Nephron progenitor cell (in vitro differentiated cells): Measurements from ENCODE around the gene ZSWIM6.

Experiments used
- DNase-seq: peaks from one replicate; pipeline ENCODE4 v3.0.0; 2021
- H3K27ac Mint-ChIP-seq: 2 replicates; pipeline ENCODE4 v1.8.0; 2021; ENCODE audit warnings: mild to moderate bottlenecking, moderate library complexity, mixed read lengths
- H3K27me3 Mint-ChIP-seq: 2 replicates; pipeline ENCODE4 v1.8.0; 2021; ENCODE audit warnings: mild to moderate bottlenecking, low read depth, mixed read lengths; ENCODE audit not compliant: poor library complexity
- H3K36me3 Mint-ChIP-seq: 2 replicates; pipeline ENCODE4 v1.8.0; 2021; ENCODE audit warnings: low read depth, mixed read lengths
- H3K4me1 Mint-ChIP-seq: 2 replicates; pipeline ENCODE4 v1.8.0; 2021; ENCODE audit warnings: mixed read lengths
- H3K4me3 Mint-ChIP-seq: 2 replicates; pipeline ENCODE4 v1.8.0; 2021; ENCODE audit warnings: mild to moderate bottlenecking, moderate library complexity, mixed read lengths
- H3K9me3 Mint-ChIP-seq: 2 replicates; pipeline ENCODE4 v1.8.0; 2021; ENCODE audit warnings: mild to moderate bottlenecking, moderate library complexity, mixed read lengths
- TF ChIP-seq, protein P1 (sequence below): fragments of 200-600 bp; sonication (generic); IDR thresholded peaks from 2 replicates; pipeline ENCODE4 v1.5.0; 2021; ENCODE audit warnings: antibody characterized with exemption

Gene ZSWIM6

DNA sequence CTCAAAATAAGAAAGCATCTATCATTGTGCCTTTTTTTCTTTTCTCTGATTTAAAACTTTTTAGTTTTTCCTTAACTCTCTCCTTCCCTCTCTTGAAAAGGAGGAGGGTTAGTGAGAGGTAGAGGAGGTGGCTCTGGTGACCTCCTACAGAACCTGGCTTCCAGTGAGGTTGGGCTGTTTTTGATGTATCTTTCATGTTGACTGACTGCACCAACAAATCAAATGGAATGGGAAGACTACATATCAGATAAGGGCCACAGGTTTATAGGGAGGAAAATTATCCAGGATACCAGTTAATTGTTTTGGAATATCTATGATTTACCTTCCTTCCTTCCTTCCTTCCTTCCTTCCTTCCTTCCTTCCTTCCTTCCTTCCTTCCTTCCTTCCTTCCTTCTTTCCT lies 173.2 kb downstream of the ZSWIM6 start:
- H3K27ac Mint-ChIP-seq: peak overlapping the region; percentile 48
- H3K4me1 Mint-ChIP-seq: no peaks in the 10 kb centered on the region
- H3K27me3 Mint-ChIP-seq: no peaks in the 10 kb centered on the region
- TF ChIP-seq, protein P1, sequence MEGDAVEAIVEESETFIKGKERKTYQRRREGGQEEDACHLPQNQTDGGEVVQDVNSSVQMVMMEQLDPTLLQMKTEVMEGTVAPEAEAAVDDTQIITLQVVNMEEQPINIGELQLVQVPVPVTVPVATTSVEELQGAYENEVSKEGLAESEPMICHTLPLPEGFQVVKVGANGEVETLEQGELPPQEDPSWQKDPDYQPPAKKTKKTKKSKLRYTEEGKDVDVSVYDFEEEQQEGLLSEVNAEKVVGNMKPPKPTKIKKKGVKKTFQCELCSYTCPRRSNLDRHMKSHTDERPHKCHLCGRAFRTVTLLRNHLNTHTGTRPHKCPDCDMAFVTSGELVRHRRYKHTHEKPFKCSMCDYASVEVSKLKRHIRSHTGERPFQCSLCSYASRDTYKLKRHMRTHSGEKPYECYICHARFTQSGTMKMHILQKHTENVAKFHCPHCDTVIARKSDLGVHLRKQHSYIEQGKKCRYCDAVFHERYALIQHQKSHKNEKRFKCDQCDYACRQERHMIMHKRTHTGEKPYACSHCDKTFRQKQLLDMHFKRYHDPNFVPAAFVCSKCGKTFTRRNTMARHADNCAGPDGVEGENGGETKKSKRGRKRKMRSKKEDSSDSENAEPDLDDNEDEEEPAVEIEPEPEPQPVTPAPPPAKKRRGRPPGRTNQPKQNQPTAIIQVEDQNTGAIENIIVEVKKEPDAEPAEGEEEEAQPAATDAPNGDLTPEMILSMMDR: no peak
- no peak overlapping the region for H3K4me3 Mint-ChIP-seq
- H3K9me3 Mint-ChIP-seq: no peaks in the 10 kb centered on the region
- no peak for DNase-seq
- peaks cover 74% of the 10 kb centered on the region for H3K36me3 Mint-ChIP-seq

DNA sequence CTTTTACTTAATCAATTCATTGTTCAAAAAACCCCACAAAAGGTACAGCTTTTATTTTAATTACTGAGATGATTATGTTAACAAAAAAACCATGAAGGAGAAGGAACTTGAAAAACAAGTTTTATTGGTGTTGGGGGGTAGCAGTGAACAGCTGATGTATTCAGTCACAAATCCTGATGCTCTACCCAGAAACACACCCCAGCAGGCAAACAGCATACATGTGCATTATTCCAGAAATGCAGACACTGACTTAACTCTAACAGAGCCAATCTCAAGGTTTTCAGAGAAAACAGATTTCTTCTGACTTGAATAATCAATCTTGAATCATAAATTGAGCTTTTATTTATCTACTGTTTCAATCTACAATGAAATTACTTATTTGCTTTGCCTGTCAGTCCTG lies 175.2 kb downstream of the ZSWIM6 start:
- Mint-ChIP-seq H3K9me3 (no peaks in the 10 kb centered on the region), H3K27me3 (no peaks in the 10 kb centered on the region), H3K4me1 (no peaks in the 10 kb centered on the region), H3K4me3 (no peak overlapping the region), H3K36me3 (peaks cover 75% of the 10 kb centered on the region), H3K27ac (no peak overlapping the region)
- TF ChIP-seq, protein P1: no peak
- DNase-seq: no peak

DNA sequence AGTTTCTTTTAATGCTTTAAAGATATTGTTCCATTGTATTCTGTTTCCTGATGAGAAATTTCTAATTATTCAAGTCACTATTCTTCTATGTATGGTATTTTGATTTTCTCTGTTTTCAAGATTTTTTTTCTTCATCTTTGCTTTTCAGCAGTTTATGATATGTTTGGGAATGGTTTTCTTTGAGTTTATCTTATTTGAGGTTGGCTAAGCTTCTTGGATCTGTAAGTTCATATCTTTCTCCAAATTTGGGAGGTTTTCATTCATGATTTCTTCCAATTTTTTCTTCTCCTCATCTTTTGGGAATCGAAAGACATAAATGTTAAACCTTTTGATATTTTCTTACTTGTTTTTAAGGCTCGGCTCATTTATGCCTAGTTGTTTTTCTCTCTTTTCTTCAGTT lies 184.9 kb downstream of the ZSWIM6 start:
- H3K9me3 Mint-ChIP-seq: peaks cover 29% of the 10 kb centered on the region
- H3K27ac Mint-ChIP-seq: no peak overlapping the region
- H3K4me3 Mint-ChIP-seq: no peak overlapping the region
- peaks cover 53% of the 10 kb centered on the region for H3K36me3 Mint-ChIP-seq
- TF ChIP-seq, protein P1: no peak
- H3K27me3 Mint-ChIP-seq: peaks cover 6% of the 10 kb centered on the region
- DNase-seq: no peak
- no peaks in the 10 kb centered on the region for H3K4me1 Mint-ChIP-seq

DNA sequence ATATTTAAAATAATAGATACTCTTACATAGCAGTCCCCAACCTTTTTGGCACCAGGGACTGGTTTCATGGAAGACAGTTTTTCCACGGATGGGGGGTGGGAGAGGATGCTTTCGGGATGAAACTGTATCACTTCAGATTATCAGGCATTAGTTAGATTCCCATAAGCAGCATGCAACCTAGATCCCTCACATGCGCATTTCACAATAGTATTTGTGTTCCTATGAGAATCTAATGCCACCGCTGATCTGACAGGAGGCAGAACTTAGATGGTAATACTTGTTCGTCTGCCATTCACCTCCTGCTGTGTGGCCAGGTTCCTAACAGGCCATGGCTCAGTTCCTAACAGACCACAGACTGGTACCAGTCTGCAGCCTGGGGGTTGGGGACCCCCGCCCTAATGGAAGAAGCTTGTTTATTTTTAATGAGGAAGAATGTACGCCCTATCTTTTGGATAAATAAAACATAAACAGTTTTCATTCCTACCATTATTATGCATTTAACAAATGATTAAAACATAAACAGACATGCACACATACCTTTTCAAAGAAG lies 187.7 kb downstream of the ZSWIM6 start:
- H3K27ac Mint-ChIP-seq: no peak overlapping the region

DNA sequence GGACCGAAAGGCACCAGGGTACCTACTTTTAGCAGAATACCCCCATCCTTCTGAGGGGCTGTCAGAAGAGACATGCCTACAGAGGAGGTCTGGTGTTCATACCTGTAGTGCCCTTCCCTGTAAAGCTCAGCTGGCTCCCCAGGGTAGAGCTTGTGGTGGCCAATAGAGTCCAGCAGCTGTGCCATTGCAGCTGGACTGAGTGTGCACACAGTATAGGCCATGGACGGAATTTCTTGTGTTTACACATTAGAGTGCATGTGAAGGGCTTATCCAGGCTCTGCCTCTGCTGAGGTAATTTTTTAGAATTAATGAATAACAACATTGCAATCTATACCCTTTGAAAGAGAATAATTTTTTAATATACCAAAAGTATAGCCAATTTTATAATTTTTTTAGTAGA lies 191.0 kb downstream of the ZSWIM6 start:
- peaks cover 39% of the 10 kb centered on the region for H3K36me3 Mint-ChIP-seq
- H3K4me3 Mint-ChIP-seq: no peak overlapping the region
- H3K27me3 Mint-ChIP-seq: no peaks in the 10 kb centered on the region
- H3K27ac Mint-ChIP-seq: no peak overlapping the region
- H3K4me1 Mint-ChIP-seq: peaks cover 8% of the 10 kb centered on the region
- TF ChIP-seq, protein P1: no peak
- H3K9me3 Mint-ChIP-seq: peaks cover 3% of the 10 kb centered on the region
- no peak for DNase-seq

More for the DNA sequence above, 187.7 kb downstream of the ZSWIM6 start:
- TF ChIP-seq, protein P1: no peak
- peaks cover 23% of the 10 kb centered on the region for H3K9me3 Mint-ChIP-seq
- H3K4me3 Mint-ChIP-seq: no peak overlapping the region
- no peaks in the 10 kb centered on the region for H3K4me1 Mint-ChIP-seq
- peaks cover 6% of the 10 kb centered on the region for H3K27me3 Mint-ChIP-seq
- DNase-seq: no peak
- peaks cover 40% of the 10 kb centered on the region for H3K36me3 Mint-ChIP-seq

DNA sequence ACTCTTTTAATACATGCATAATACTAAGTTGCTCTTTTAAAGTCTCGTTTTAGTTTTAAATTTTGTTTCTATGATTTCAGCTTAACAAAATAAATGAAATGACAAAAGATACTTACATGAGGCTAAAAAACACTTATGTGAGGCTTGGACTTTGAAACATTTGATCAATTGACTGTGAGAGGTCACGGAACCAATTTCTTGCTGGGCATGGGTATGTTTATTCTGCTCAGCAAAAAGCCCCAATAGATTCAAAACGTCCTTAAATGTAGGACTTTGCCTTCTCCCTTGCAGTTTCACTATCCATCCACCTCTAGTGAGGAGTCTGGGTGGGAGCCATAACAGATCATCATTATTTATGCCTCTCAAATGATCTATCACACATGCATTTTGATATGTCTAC lies 191.9 kb downstream of the ZSWIM6 start:
- Mint-ChIP-seq H3K27me3 (no peaks in the 10 kb centered on the region), H3K4me1 (peaks cover 8% of the 10 kb centered on the region), H3K9me3 (peaks cover 2% of the 10 kb centered on the region), H3K27ac (no peak overlapping the region), H3K36me3 (peaks cover 39% of the 10 kb centered on the region), H3K4me3 (no peak overlapping the region)
- TF ChIP-seq, protein P1: no peak
- no peak for DNase-seq
